A549 (cell line): ENCODE data around the gene BCAS4. TPM values are rescaled to one million over a fixed set of nuclear protein-coding genes. Genes with fewer than 3 reads are reported as not detected.

ENCODE experiments used
- ATAC-seq, 2 experiments: fragments of 200-7000 bp in 1 of 2; fragments of >200 bp in 1 of 2; cut with Nextera tagmentation in 1 of 2; cut with Tn5 transposase in 1 of 2; 3 replicates each; pipeline versions ENCODE4 v1.8.0 to v1.9.1; 2018 to 2020; ENCODE audit warnings: mild to moderate bottlenecking in 1 of 2, moderate library complexity in 1 of 2
- CTCF ChIA-PET: fragments of 300-600 bp; sonication (Branson Sonifier 250); formaldehyde crosslinking; extraction: SDS; loops from one replicate; lab custom pipeline; 2021; ENCODE audit warnings: antibody characterized with exemption, inconsistent platforms; lab: Yijun Ruan, JAX
- POLR2A ChIA-PET: fragments of 350-600 bp; formaldehyde crosslinking; extraction: SDS; loops from one replicate; lab custom pipeline; 2021; ENCODE audit warnings: antibody characterized with exemption, inconsistent platforms; lab: Yijun Ruan, JAX
- DNase-seq, 2 experiments: peaks; one replicate each; pipeline versions ENCODE4 v3.0.0 to v3.0.0-alpha.2; 2011 to 2016; ENCODE audit warnings: low read depth in 1 of 2, low spot score in 1 of 2
- FAIRE-seq: peaks from 2 replicates; lab custom pipeline; 2011; peaks lifted over from hg19 to GRCh38; lab: Jason Lieb, UNC
- H3K27ac ChIP-seq, 2 experiments: fragments of >200 bp; sonication (Bioruptor Twin); formaldehyde crosslinking; 3 replicates each; pipeline ENCODE4 v1.5.1; 2016 to 2017
- H3K4me1 ChIP-seq: fragments of >200 bp; sonication (Bioruptor Twin); formaldehyde crosslinking; 3 replicates; pipeline ENCODE4 v1.6.1; 2016
- H3K4me2 ChIP-seq: fragments of >200 bp; sonication (Bioruptor Twin); formaldehyde crosslinking; 3 replicates; pipeline ENCODE4 v1.6.1; 2016
- H3K4me3 ChIP-seq: fragments of >200 bp; sonication (Bioruptor Twin); formaldehyde crosslinking; 3 replicates; pipeline ENCODE4 v1.5.1; 2016
- H3K9me3 ChIP-seq: fragments of >200 bp; sonication (Bioruptor Twin); formaldehyde crosslinking; 3 replicates; pipeline ENCODE4 v1.6.1; 2016
- CBX2 ChIP-seq: fragments of 200-600 bp; sonication (generic); IDR thresholded peaks from 2 replicates; pipeline ENCODE4 v1.6.1; 2016; ENCODE audit warnings: low read depth, mild to moderate bottlenecking, borderline replicate concordance
- CBX8 ChIP-seq: fragments of 200-600 bp; sonication (generic); IDR thresholded peaks from 2 replicates; pipeline ENCODE4 v1.6.1; 2016
- CHD2 ChIP-seq: fragments of 150-350 bp; IDR thresholded peaks from 2 replicates; pipeline ENCODE4 v1.6.1; 2014; ENCODE audit warnings: low read length; ENCODE audit not compliant: partially characterized antibody
- CHD4 ChIP-seq: fragments of 200-600 bp; sonication (generic); IDR thresholded peaks from 2 replicates; pipeline ENCODE4 v1.6.1; 2016; ENCODE audit warnings: antibody characterized with exemption, mild to moderate bottlenecking, borderline replicate concordance
- EP300 ChIP-seq, 2 experiments: fragments of >200 bp; sonication (Bioruptor Twin); formaldehyde crosslinking; IDR thresholded peaks; 2 replicates in 1 of 2; 3 replicates in 1 of 2; pipeline ENCODE4 v1.6.1; 2016 to 2017
- ESRRA ChIP-seq: fragments of 150-350 bp; IDR thresholded peaks from 2 replicates; pipeline ENCODE4 v1.6.1; 2014; ENCODE audit warnings: mild to moderate bottlenecking, low read length, borderline replicate concordance
- FOXS1 ChIP-seq: fragments of 250-450 bp; sonication (Bioruptor Pico); IDR thresholded peaks from 2 replicates; pipeline ENCODE4 v1.5.0; 2020; ENCODE audit warnings: mild to moderate bottlenecking, moderate library complexity
- HOXA7 ChIP-seq: fragments of 250-450 bp; sonication (Bioruptor Pico); IDR thresholded peaks from 2 replicates; pipeline ENCODE4 v1.5.0; 2020; ENCODE audit warnings: mild to moderate bottlenecking, moderate library complexity
- NR3C1 ChIP-seq: fragments of >200 bp; sonication (Bioruptor Twin); formaldehyde crosslinking; IDR thresholded peaks from 3 replicates; pipeline ENCODE4 v1.6.1; 2017
- PHF8 ChIP-seq: fragments of 200-600 bp; sonication (generic); IDR thresholded peaks from 2 replicates; pipeline ENCODE4 v1.6.1; 2016; ENCODE audit warnings: low read depth, mild to moderate bottlenecking, antibody characterized with exemption, moderate library complexity, borderline replicate concordance
- RFX5 ChIP-seq: fragments of 450-650 bp; IDR thresholded peaks from 2 replicates; pipeline ENCODE4 v1.7.1; 2014; ENCODE audit warnings: antibody characterized with exemption, mild to moderate bottlenecking, moderate library complexity
- RNF2 ChIP-seq: fragments of 200-600 bp; sonication (generic); IDR thresholded peaks from 2 replicates; pipeline ENCODE4 v1.6.1; 2016; ENCODE audit warnings: low read depth, mild to moderate bottlenecking, antibody characterized with exemption, moderate library complexity, borderline replicate concordance
- TP53 ChIP-seq: fragments of 250-450 bp; sonication (Bioruptor Pico); IDR thresholded peaks from 2 replicates; pipeline ENCODE4 v1.5.0; 2021; ENCODE audit warnings: mild to moderate bottlenecking, moderate library complexity
- ZC3H11A ChIP-seq: fragments of 450-650 bp; IDR thresholded peaks from 2 replicates; pipeline ENCODE4 v1.6.1; 2014; ENCODE audit warnings: antibody characterized with exemption, mild to moderate bottlenecking
- WGBS: methylation state at CpG from one replicate; pipeline ENCODE4 v1.1.6; 2017; ENCODE audit errors: missing lambda C conversion rate; 5-methylcytosine and 5-hydroxymethylcytosine counted together
- polyA plus RNA-seq, 4 experiments: library from polyadenylated mRNA; depleted of rRNA in 3 of 4; stranded (reverse); fragments of >200 nt; fragmentation: RNase III in 1 of 4; extraction: RNeasy Plus Mini Kit Qiagen cat#74134 plus additional on column Dnase treatment in 1 of 4; gene quantifications; 2 replicates in 3 of 4; 3 replicates in 1 of 4; pipeline ENCODE4 v1.2.3, GENCODE V29; 2011 to 2017
- TF ChIP-seq, protein P1 (sequence below): fragments of >200 bp; sonication (Bioruptor Twin); formaldehyde crosslinking; IDR thresholded peaks from 2 replicates; pipeline ENCODE4 v1.6.1; 2016
- TF ChIP-seq, protein P2 (sequence below): IDR thresholded peaks from 2 replicates; pipeline ENCODE4 v1.6.1; 2012
- TF ChIP-seq, protein P3 (sequence below): IDR thresholded peaks from 2 replicates; pipeline ENCODE4 v1.6.1; 2012; ENCODE audit warnings: low read depth, borderline replicate concordance
- TF ChIP-seq, protein P4 (sequence below): fragments of 200-600 bp; sonication (generic); IDR thresholded peaks from 2 replicates; pipeline ENCODE4 v1.6.1; 2016; ENCODE audit warnings: antibody characterized with exemption, mild to moderate bottlenecking, moderate library complexity
- TF ChIP-seq, protein P5 (sequence below): fragments of >200 bp; sonication (Bioruptor Twin); formaldehyde crosslinking; IDR thresholded peaks from 3 replicates; pipeline ENCODE4 v1.5.1; 2016
- TF ChIP-seq, protein P6 (sequence below): fragments of 150-350 bp; IDR thresholded peaks from 2 replicates; pipeline ENCODE4 v1.6.1; 2014; ENCODE audit warnings: low read depth, mild to moderate bottlenecking, low read length

Gene BCAS4
- polyA plus RNA-seq, 2 of the 4 experiments (the other 2 are of a cell fraction): 16.9 to 48.4 TPM

DNA sequence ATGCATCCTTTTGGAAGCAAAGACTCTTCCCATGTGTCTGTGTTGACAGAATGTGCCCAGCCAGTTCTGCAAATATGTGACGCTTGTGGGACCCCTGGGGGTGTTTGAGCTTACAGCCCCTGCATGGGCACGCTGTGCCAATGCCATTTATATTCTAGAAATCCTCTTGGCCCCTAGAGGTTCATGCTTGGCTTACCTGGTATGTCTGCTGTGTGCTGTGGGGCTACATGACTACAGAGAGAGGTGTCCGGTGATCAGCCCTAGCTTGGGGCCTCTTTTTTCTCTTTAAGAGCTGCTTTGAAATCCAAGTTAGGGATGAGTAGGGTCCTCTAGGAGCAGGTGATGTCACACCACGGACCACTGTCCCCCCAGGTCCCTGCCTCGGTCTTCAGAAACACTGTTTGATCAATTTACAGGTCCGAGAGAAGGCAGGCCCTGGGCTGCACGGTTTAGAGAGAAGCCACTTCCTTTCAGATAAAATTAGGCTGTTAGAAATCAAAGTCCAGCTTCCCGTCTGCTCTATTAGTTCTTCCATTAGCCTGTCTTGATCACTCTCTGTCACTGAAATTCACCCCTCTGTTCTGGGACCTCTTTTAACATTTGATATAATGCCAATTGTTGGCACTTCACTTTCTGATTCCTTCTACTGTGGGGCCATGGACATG is 26.5 kb downstream of the BCAS4 start:
- Histone ChIP-seq H3K4me1 (peaks cover 8% of the 10 kb centered on the region), H3K27ac (no peak overlapping the region), H3K4me3 (no peak overlapping the region), H3K9me3 (no peaks in the 10 kb centered on the region), H3K4me2 (no peak overlapping the region)
- TF ChIP-seq, protein P1, sequence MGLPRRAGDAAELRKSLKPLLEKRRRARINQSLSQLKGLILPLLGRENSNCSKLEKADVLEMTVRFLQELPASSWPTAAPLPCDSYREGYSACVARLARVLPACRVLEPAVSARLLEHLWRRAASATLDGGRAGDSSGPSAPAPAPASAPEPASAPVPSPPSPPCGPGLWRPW: no peak
- TF ChIP-seq ZC3H11A: no peak
- no peak for TF ChIP-seq CBX2
- TF ChIP-seq, protein P2, sequence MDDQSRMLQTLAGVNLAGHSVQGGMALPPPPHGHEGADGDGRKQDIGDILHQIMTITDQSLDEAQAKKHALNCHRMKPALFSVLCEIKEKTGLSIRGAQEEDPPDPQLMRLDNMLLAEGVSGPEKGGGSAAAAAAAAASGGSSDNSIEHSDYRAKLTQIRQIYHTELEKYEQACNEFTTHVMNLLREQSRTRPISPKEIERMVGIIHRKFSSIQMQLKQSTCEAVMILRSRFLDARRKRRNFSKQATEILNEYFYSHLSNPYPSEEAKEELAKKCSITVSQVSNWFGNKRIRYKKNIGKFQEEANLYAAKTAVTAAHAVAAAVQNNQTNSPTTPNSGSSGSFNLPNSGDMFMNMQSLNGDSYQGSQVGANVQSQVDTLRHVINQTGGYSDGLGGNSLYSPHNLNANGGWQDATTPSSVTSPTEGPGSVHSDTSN: no peak
- TF ChIP-seq NR3C1: no peak
- no peak for TF ChIP-seq CBX8
- TF ChIP-seq, protein P3, sequence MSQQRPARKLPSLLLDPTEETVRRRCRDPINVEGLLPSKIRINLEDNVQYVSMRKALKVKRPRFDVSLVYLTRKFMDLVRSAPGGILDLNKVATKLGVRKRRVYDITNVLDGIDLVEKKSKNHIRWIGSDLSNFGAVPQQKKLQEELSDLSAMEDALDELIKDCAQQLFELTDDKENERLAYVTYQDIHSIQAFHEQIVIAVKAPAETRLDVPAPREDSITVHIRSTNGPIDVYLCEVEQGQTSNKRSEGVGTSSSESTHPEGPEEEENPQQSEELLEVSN: no peak
- TF ChIP-seq HOXA7: no peak
- TF ChIP-seq TP53: no peak
- TF ChIP-seq, protein P4, sequence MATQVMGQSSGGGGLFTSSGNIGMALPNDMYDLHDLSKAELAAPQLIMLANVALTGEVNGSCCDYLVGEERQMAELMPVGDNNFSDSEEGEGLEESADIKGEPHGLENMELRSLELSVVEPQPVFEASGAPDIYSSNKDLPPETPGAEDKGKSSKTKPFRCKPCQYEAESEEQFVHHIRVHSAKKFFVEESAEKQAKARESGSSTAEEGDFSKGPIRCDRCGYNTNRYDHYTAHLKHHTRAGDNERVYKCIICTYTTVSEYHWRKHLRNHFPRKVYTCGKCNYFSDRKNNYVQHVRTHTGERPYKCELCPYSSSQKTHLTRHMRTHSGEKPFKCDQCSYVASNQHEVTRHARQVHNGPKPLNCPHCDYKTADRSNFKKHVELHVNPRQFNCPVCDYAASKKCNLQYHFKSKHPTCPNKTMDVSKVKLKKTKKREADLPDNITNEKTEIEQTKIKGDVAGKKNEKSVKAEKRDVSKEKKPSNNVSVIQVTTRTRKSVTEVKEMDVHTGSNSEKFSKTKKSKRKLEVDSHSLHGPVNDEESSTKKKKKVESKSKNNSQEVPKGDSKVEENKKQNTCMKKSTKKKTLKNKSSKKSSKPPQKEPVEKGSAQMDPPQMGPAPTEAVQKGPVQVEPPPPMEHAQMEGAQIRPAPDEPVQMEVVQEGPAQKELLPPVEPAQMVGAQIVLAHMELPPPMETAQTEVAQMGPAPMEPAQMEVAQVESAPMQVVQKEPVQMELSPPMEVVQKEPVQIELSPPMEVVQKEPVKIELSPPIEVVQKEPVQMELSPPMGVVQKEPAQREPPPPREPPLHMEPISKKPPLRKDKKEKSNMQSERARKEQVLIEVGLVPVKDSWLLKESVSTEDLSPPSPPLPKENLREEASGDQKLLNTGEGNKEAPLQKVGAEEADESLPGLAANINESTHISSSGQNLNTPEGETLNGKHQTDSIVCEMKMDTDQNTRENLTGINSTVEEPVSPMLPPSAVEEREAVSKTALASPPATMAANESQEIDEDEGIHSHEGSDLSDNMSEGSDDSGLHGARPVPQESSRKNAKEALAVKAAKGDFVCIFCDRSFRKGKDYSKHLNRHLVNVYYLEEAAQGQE: no peak
- no peak for TF ChIP-seq CHD4
- TF ChIP-seq, protein P5, sequence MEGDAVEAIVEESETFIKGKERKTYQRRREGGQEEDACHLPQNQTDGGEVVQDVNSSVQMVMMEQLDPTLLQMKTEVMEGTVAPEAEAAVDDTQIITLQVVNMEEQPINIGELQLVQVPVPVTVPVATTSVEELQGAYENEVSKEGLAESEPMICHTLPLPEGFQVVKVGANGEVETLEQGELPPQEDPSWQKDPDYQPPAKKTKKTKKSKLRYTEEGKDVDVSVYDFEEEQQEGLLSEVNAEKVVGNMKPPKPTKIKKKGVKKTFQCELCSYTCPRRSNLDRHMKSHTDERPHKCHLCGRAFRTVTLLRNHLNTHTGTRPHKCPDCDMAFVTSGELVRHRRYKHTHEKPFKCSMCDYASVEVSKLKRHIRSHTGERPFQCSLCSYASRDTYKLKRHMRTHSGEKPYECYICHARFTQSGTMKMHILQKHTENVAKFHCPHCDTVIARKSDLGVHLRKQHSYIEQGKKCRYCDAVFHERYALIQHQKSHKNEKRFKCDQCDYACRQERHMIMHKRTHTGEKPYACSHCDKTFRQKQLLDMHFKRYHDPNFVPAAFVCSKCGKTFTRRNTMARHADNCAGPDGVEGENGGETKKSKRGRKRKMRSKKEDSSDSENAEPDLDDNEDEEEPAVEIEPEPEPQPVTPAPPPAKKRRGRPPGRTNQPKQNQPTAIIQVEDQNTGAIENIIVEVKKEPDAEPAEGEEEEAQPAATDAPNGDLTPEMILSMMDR: no peak
- TF ChIP-seq RNF2: no peak
- no peak for TF ChIP-seq EP300 (IDR thresholded peaks at IDR 0.05)
- TF ChIP-seq CHD2: no peak
- TF ChIP-seq, protein P6, sequence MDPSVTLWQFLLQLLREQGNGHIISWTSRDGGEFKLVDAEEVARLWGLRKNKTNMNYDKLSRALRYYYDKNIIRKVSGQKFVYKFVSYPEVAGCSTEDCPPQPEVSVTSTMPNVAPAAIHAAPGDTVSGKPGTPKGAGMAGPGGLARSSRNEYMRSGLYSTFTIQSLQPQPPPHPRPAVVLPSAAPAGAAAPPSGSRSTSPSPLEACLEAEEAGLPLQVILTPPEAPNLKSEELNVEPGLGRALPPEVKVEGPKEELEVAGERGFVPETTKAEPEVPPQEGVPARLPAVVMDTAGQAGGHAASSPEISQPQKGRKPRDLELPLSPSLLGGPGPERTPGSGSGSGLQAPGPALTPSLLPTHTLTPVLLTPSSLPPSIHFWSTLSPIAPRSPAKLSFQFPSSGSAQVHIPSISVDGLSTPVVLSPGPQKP: no peak
- TF ChIP-seq FOXS1 (CRISPR knock-in tag): no peak
- no peak for TF ChIP-seq ESRRA
- no peak for TF ChIP-seq RFX5
- no peak for TF ChIP-seq PHF8
- FAIRE-seq (no peak), DNase-seq (no peak), ATAC-seq (no peak)
- ChIA-PET CTCF (interaction anchor here (1.3 to 1.6 kb wide), 4 partner anchors 27 to 110 kb away, joined by 3 to 5 read pairs (median 4); partner anchors contain the start of genes ADNP and BCAS4), POLR2A (no interaction called here)
- WGBS: 76% methylated on average over 7 of the region's 8 CpGs
